Stimulated activated CD4-positive, alpha-beta T cell treated with anti-CD3 and anti-CD28 coated beads, Interleukin-1b, Interleukin-23, amount 100 ng/mL, for 4 hours (primary cell): ENCODE data around the gene LRIT2.

ENCODE experiments used
- DNase-seq, 2 donors: peaks; one replicate each; pipeline ENCODE4 v3.0.0-alpha.2; 2020; ENCODE audit warnings: low read depth in 2 of 2

Gene LRIT2

DNA sequence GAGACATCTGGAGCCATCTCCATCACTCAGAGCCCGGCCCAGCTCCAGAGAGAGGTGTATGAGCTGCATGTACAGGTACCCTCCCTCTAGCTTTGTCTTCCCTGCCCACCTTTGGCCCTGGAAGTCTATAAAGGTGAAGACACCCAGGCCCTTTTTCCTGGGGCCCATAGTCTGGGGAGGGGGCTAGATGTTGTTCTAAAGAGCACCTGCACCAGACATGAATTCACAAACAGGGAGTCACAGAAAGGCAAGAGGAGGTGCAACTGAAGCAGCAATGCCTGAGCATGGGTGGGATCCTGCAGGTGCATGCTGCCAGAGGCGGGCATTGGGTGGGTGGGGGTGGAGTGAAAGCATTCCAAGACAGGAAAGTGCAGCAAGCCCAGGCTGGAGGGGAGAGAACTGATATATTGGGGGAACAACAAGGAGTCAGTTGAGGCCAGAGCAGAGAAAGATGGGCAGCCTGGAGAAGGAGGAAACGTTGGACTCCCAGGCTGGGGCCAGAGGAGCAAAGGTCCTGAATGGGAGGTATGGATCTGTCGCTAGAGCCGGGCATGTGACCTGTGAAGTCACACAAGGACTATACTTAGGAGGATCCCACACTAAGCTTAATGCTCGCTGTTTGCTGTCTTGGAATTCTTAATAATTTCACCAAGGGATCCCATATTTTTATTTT is 19.4 kb downstream of the LRIT2 start:
- DNase-seq: no peak

DNA sequence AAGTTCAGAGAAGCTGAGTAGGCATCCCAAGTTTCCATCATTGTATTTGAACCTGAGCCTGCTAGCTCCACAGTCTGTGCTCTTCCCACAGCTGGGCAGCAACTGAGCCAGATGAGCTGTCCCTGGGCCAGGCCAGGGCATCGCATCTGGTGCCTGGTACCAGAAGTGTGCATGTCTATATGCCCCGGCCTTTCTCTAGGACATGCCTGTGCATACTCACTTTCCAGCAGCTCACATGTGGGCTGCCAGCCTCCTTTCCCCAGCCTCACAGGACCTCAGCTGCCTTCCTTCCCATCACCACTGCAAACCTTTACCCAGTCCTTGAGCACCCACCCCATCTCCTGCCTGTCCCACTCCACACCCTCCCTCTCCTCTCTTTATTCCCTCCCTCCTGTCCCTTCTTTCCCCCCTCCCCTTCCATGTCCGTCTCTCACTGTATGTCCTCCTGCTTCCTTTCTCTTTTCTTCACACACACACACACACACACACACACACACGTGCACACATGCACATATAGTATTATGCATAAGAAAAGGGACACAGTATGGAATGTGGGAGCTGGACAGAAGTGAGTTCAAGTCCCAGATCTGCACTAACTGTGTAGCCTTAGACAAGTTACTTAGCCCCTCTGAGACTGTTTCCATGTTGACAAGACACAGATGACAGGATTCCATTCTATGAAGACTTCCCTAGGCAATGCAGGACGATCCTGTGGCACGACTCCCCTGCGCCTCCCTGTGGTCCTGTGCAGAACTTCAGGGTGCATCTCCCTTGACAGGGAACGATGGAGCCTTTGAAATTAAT is 20.1 kb downstream of the LRIT2 start:
- peak; percentile 37 to 49 for DNase-seq

- DNase-seq: no peak
Measured at GRCh38 chr10:84204610-84205009, 20.7 kb downstream of the LRIT2 start.

DNA sequence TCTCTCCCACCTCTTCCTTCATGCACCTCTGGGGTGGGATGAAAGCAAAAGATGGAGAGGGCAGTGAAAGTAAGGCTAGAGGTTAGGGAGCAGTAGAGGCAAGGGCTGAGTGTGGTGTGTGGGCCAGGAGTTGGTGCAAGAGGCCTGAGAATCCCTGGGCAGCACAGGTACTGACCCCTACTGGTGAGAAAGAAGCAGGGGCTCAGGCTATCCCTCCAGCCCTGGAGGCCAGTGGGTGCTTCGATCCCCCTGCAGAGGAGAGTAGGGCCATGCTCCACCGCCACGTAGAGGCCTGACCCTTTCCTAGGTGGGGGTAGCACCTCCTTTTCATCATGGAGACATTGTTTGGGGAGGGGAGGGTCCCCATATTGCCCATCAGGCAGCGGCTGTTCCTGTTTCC is 21.2 kb downstream of the LRIT2 start:
- DNase-seq: no peak

- no peak for DNase-seq
Measured at GRCh38 chr10:84202349-84202748, 23.0 kb downstream of the LRIT2 start.

- no peak for DNase-seq
Measured at GRCh38 chr10:84201682-84202081, 23.7 kb downstream of the LRIT2 start.

- no peak for DNase-seq
Measured at GRCh38 chr10:84201244-84201606, 24.1 kb downstream of the LRIT2 start.

GRCh38 chr10:84200537-84201243 is 24.7 kb downstream of the LRIT2 start:
- no peak for DNase-seq

- no peak for DNase-seq
Measured at GRCh38 chr10:84198206-84198915, 27.0 kb downstream of the LRIT2 start.

- DNase-seq: no peak
Measured at GRCh38 chr10:84197643-84198042, 27.7 kb downstream of the LRIT2 start.

DNA sequence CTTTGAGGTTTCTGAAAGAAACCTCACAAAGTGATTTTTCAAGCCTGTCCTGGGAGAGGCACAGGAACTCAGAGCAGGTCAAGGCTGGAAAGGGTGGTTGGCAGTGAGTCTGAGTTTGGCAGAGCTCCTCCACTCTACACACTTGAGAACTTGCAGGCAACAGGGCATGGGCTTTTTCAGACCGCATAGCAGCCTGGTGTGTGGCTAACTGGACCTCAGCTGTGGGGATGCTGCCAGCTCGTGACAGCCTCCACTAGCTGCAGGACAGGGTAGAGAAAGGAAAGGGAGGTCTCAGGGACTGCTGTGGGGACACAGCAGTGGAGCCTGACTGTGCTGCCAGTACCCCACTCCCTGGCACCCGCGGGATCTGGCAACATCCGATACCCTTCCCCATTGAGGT is 28.4 kb downstream of the LRIT2 start:
- DNase-seq: no peak

- no peak for DNase-seq
Measured at GRCh38 chr10:84196083-84196482, 29.3 kb downstream of the LRIT2 start.

GRCh38 chr10:84195044-84195830 is 30.1 kb downstream of the LRIT2 start:
- no peak for DNase-seq

DNA sequence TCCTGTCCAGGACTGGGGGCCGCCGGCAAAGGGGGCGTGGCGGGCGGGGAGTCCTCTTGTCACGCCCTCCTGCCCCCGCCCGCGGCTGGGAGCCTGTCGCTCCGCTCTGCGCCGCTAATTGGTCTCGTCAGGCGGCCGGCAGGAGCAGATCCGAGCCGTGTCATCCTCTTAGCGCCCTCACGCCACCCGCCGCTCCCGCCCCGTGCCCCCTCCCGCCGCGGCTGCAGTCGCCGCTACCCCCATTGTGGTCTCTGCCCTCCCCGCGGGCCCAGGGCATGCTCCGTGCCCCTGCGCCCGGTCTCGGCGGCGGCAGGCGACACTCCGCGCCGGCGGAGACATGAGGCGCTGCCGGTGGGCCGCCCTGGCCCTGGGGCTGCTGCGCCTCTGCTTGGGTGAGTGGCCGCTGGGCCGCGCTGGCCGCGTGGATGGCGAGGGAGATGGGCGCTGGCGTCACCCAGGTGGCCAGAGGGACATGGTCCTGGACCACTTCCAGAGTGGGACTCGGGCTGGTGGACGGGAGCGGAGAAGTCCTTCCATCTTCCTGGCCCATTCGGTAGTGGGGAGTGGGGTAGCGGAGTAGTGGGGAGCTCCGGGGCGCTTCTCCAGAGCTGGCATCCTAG is 30.8 kb downstream of the LRIT2 start, which contains the start of gene CDHR1:
CDHR1 (plus strand) TSS at position 114 of the 620 bp plus-strand sequence; CDS start at position 338, 224 bp downstream.
- peak in 1 of 2 donors; percentile 38 for DNase-seq

GRCh38 chr10:84193846-84194423 is 31.4 kb downstream of the LRIT2 start:
- no peak for DNase-seq

- DNase-seq: no peak
Measured at GRCh38 chr10:84193327-84193726, 32.0 kb downstream of the LRIT2 start.

DNA sequence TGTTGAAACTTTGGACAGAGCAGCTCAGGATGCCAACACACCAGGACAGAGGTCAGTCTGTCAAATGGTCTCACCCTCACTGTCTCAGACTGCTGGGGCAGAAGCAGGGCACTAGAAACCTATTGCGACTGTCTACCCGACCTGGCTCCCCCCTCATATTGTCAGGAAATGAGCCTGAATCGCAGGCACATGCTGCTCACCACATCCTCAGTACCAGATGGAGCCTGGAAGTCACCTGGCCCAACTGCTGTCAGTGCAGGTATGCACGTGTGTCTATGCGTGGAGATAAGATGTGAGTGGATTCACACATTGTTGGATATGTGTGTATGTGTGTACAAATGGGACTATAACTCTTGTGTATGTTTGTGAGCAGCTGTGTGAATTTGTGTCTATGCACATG is 34.2 kb downstream of the LRIT2 start:
- DNase-seq: no peak

- no peak for DNase-seq
Measured at GRCh38 chr10:84190621-84191020, 34.7 kb downstream of the LRIT2 start.

GRCh38 chr10:84188815-84189214 is 36.5 kb downstream of the LRIT2 start:
- no peak for DNase-seq

DNA sequence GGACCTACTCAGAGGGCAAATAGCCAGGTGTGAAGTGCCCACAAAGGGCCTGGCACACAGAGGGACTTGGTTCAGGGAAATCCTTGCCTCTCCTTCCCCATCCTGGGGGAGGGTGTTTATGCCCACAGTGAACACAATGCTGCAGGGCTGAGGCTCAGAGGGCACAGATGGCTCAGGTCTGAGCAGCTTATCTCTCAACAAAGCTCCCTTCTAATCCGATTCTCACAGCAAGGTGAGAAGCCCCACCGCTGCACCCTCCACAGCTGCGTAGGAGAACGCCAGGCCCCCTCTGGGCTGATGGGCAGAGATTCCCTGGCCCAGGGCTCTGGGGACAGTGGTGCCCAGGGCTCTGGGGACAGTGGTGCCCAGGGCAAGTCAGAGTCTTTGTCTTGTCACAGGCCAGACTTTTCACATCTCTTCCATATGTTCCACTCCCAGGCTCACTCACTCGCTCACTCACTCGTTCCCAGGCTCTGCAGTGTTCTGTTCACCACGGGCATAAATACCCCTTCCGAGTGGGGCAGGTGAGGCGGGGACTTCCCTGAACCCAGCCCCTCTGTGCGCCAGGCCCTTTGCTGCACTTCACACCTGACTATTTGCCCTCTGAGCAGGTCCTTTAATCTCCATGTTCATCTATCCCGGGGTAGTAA is 39.7 kb downstream of the LRIT2 start:
- DNase-seq: no peak
